Tibial artery (tissue), 4 donors: Measurements from ENCODE around the gene VAV1.

Source experiments
- DNase-seq, 2 donors: peaks; one replicate each; pipeline ENCODE4 v3.0.0-alpha.2; 2019
- H3K27ac ChIP-seq, 2 donors: fragments of 200-600 bp; sonication (generic) in 1 of 2; 1 replicate in 1 of 2; 2 replicates in 1 of 2; pipeline ENCODE4 v1.5.1; 2018 to 2019; ENCODE audit warnings: mild to moderate bottlenecking in 1 of 2
- H3K27me3 ChIP-seq, 2 donors: fragments of 200-600 bp; sonication (generic) in 1 of 2; one replicate each; pipeline versions ENCODE4 v1.5.1 to v1.6.0; 2016 to 2019
- H3K36me3 ChIP-seq, 3 donors: fragments of 200-600 bp; sonication (generic) in 2 of 3; one replicate each; pipeline ENCODE4 v1.5.1; 2016 to 2019; ENCODE audit warnings: mild to moderate bottlenecking in 2 of 3
- H3K4me1 ChIP-seq, 4 donors: fragments of 200-600 bp; sonication (generic) in 2 of 4; 1 replicate in 3 of 4; 2 replicates in 1 of 4; pipeline ENCODE4 v1.5.1; 2016 to 2019
- H3K4me3 ChIP-seq, 2 donors: fragments of 200-600 bp; sonication (generic) in 1 of 2; 1 replicate in 1 of 2; 2 replicates in 1 of 2; pipeline ENCODE4 v1.5.1; 2018 to 2019; ENCODE audit warnings: mild to moderate bottlenecking in 2 of 2
- H3K9me3 ChIP-seq, 3 donors: fragments of 200-600 bp; sonication (generic) in 1 of 3; one replicate each; pipeline ENCODE4 v1.5.1; 2016 to 2019
- CTCF ChIP-seq, 2 experiments: fragments of 200-600 bp in 1 of 2; fragments of 450-650 bp in 1 of 2; IDR thresholded peaks; one replicate each; pipeline ENCODE4 v1.5.1; 2017 to 2019; ENCODE audit warnings: antibody characterized with exemption in 2 of 2, mild to moderate bottlenecking in 1 of 2, moderate library complexity in 1 of 2
- intact Hi-C: fragments of 100-400 bp; cut with DNase I; formaldehyde crosslinking; loops from one replicate; pipeline ENCODE4 v1.15.0; 2023; ENCODE audit warnings: low total_unique reads

The VAV1 gene

GRCh38 chr19:6890938-6891337, 118.4 kb downstream of the VAV1 start:
- Histone ChIP-seq H3K4me1 (no peaks in the 10 kb centered on the region), H3K36me3 (no peaks in the 10 kb centered on the region), H3K27me3 (no peaks in the 10 kb centered on the region), H3K27ac (no peak overlapping the region), H3K9me3 (peaks cover 0 to 14% (median 0%) of the 10 kb centered on the region in 3 donors), H3K4me3 (no peak overlapping the region)
- intact Hi-C loops, result no loop called here
- no peak for TF ChIP-seq CTCF (IDR thresholded peaks at IDR 0.05)
- DNase-seq, result no peak

GRCh38 chr19:6891761-6892385, 119.4 kb downstream of the VAV1 start:
- H3K27ac ChIP-seq, result no peak overlapping the region
- H3K36me3 ChIP-seq, result no peaks in the 10 kb centered on the region
- no peak overlapping the region for H3K4me3 ChIP-seq
- intact Hi-C loops, result no loop called here
- no peaks in the 10 kb centered on the region for H3K27me3 ChIP-seq
- no peak for TF ChIP-seq CTCF (IDR thresholded peaks at IDR 0.05)
- peaks cover 0 to 14% (median 0%) of the 10 kb centered on the region in 3 donors for H3K9me3 ChIP-seq
- DNase-seq, result no peak
- H3K4me1 ChIP-seq, result no peaks in the 10 kb centered on the region

GRCh38 chr19:6894313-6894712, 121.8 kb downstream of the VAV1 start:
- no peak for DNase-seq
- intact Hi-C loops, result no loop called here
- Histone ChIP-seq H3K36me3 (no peaks in the 10 kb centered on the region), H3K4me1 (no peaks in the 10 kb centered on the region), H3K27me3 (no peaks in the 10 kb centered on the region), H3K4me3 (no peak overlapping the region), H3K27ac (no peak overlapping the region), H3K9me3 (peaks cover 0 to 7% (median 0%) of the 10 kb centered on the region in 3 donors)
- TF ChIP-seq CTCF (IDR thresholded peaks at IDR 0.05), result no peak

GRCh38 chr19:6903446-6903845, 130.9 kb downstream of the VAV1 start:
- H3K27me3 ChIP-seq, result no peaks in the 10 kb centered on the region
- no peaks in the 10 kb centered on the region for H3K36me3 ChIP-seq
- no peak overlapping the region for H3K4me3 ChIP-seq
- intact Hi-C loops, result no loop called here
- no peak for DNase-seq
- H3K9me3 ChIP-seq, result peaks cover 3 to 36% (median 32%) of the 10 kb centered on the region in 3 donors
- H3K4me1 ChIP-seq, result no peaks in the 10 kb centered on the region
- H3K27ac ChIP-seq, result no peak overlapping the region
- TF ChIP-seq CTCF (IDR thresholded peaks at IDR 0.05), result no peak

- DNase-seq, result no peak
- no peak for TF ChIP-seq CTCF (IDR thresholded peaks at IDR 0.05)
- no peaks in the 10 kb centered on the region for H3K36me3 ChIP-seq
- no peaks in the 10 kb centered on the region for H3K27me3 ChIP-seq
- no peaks in the 10 kb centered on the region for H3K4me1 ChIP-seq
- H3K27ac ChIP-seq, result no peak overlapping the region
- intact Hi-C loops, result no loop called here
- no peak overlapping the region for H3K4me3 ChIP-seq
- peaks cover 3 to 24% (median 18%) of the 10 kb centered on the region in 3 donors for H3K9me3 ChIP-seq
Observed at GRCh38 chr19:6906559-6907060, 134.1 kb downstream of the VAV1 start.
